H9 (cell line): ENCODE measurements around the gene ZNF10. TPM values are rescaled to one million over a fixed set of nuclear protein-coding genes. Genes with fewer than 3 reads are reported as not detected.

Experiments used
- DNase-seq: peaks from one replicate; pipeline ENCODE4 v3.0.0-alpha.2; 2017
- H2AFZ ChIP-seq: one replicate; pipeline ENCODE4 v1.6.1; 2013; ENCODE audit warnings: mild to moderate bottlenecking, low read length, control low read depth, moderate library complexity
- H2AK5ac ChIP-seq: 2 replicates; pipeline ENCODE4 v1.6.1; 2013; ENCODE audit warnings: low read length, control low read depth, mixed read lengths; ENCODE audit not compliant: insufficient read length
- H2BK120ac ChIP-seq: one replicate; pipeline ENCODE4 v1.6.1; 2013; ENCODE audit warnings: low read depth, mild to moderate bottlenecking, low read length, control low read depth, inconsistent platforms; ENCODE audit not compliant: poor library complexity, severe bottlenecking
- H2BK12ac ChIP-seq: 2 replicates; pipeline ENCODE4 v1.6.1; 2013; ENCODE audit warnings: low read length, control low read depth, mixed read lengths, low read depth; ENCODE audit not compliant: insufficient read length
- H2BK15ac ChIP-seq: 2 replicates; pipeline ENCODE4 v1.6.1; 2013; ENCODE audit warnings: low read depth, low read length, control low read depth
- H2BK20ac ChIP-seq: one replicate; pipeline ENCODE4 v1.6.1; 2013; ENCODE audit warnings: low read depth, mild to moderate bottlenecking, low read length, control low read depth, inconsistent platforms; ENCODE audit not compliant: poor library complexity, severe bottlenecking
- H2BK5ac ChIP-seq: 2 replicates; pipeline ENCODE4 v1.6.1; 2013; ENCODE audit warnings: low read length, control low read depth, mixed read lengths; ENCODE audit not compliant: insufficient read length
- H3K14ac ChIP-seq: 2 replicates; pipeline ENCODE4 v1.6.1; 2013; ENCODE audit warnings: low read length, control low read depth; ENCODE audit not compliant: insufficient read depth
- H3K18ac ChIP-seq: 2 replicates; pipeline ENCODE4 v1.6.1; 2013; ENCODE audit warnings: low read depth, mild to moderate bottlenecking, mixed read lengths, low read length, control low read depth; ENCODE audit not compliant: insufficient read length
- H3K23ac ChIP-seq: 2 replicates; pipeline ENCODE4 v1.6.1; 2013; ENCODE audit warnings: low read length, control low read depth, mixed read lengths, low read depth; ENCODE audit not compliant: insufficient read length
- H3K23me2 ChIP-seq: 2 replicates; pipeline ENCODE4 v1.6.1; 2013; ENCODE audit warnings: low read depth, mild to moderate bottlenecking, mixed read lengths, low read length, control low read depth; ENCODE audit not compliant: insufficient read length, poor library complexity, severe bottlenecking
- H3K27ac ChIP-seq: 2 replicates; pipeline ENCODE4 v1.5.1; 2013; ENCODE audit warnings: low read length, control low read depth, mixed read lengths, low read depth; ENCODE audit not compliant: insufficient read length
- H3K27me3 ChIP-seq: 2 replicates; pipeline ENCODE4 v1.6.1; 2013; ENCODE audit warnings: low read length, control low read depth, inconsistent platforms; ENCODE audit not compliant: insufficient read depth
- H3K4ac ChIP-seq: 2 replicates; pipeline ENCODE4 v1.6.1; 2013; ENCODE audit warnings: low read depth, mild to moderate bottlenecking, control low read depth, inconsistent platforms, low read length, moderate library complexity
- H3K4me1 ChIP-seq: 2 replicates; pipeline ENCODE4 v1.6.1; 2013; ENCODE audit warnings: low read length, control low read depth, inconsistent platforms; ENCODE audit not compliant: insufficient read depth
- H3K4me2 ChIP-seq: 2 replicates; pipeline ENCODE4 v1.6.1; 2013; ENCODE audit warnings: low read length, control low read depth, mixed read lengths; ENCODE audit not compliant: insufficient read length, insufficient read depth
- H3K56ac ChIP-seq: 2 replicates; pipeline ENCODE4 v1.6.1; 2013; ENCODE audit warnings: low read depth, mild to moderate bottlenecking, mixed read lengths, low read length, control low read depth; ENCODE audit not compliant: insufficient read length
- H3K79me1 ChIP-seq: 2 replicates; pipeline ENCODE4 v1.6.1; 2013; ENCODE audit warnings: low read depth, mild to moderate bottlenecking, moderate library complexity, low read length, control low read depth, inconsistent platforms; ENCODE audit not compliant: insufficient read depth, poor library complexity, severe bottlenecking
- H3K79me2 ChIP-seq: 2 replicates; pipeline ENCODE4 v1.6.1; 2013; ENCODE audit warnings: low read length, control low read depth, inconsistent platforms; ENCODE audit not compliant: insufficient read depth
- H3K9ac ChIP-seq: 2 replicates; pipeline ENCODE4 v1.6.1; 2013; ENCODE audit warnings: low read length, control low read depth, mixed read lengths; ENCODE audit not compliant: insufficient read length; ENCODE audit errors: extremely low read depth
- H3K9me3 ChIP-seq: one replicate; pipeline ENCODE4 v1.6.1; 2013; ENCODE audit warnings: low read depth, low read length, inconsistent platforms; ENCODE audit not compliant: control insufficient read depth
- H3T11ph ChIP-seq: one replicate; pipeline ENCODE4 v1.6.1; 2013; ENCODE audit warnings: mild to moderate bottlenecking, low read length, control low read depth, inconsistent platforms
- H4K20me1 ChIP-seq: one replicate; pipeline ENCODE4 v1.6.1; 2013; ENCODE audit not compliant: control insufficient read depth, insufficient read length, insufficient read depth
- H4K5ac ChIP-seq: 2 replicates; pipeline ENCODE4 v1.6.1; 2013; ENCODE audit warnings: low read depth, mild to moderate bottlenecking, mixed read lengths, low read length, control low read depth; ENCODE audit not compliant: insufficient read length
- H4K8ac ChIP-seq: replicated peaks from 2 replicates; pipeline ENCODE4 v1.6.1; 2013; ENCODE audit warnings: low read length, control low read depth, mixed read lengths, low read depth; ENCODE audit not compliant: insufficient read length
- H4K91ac ChIP-seq: 2 replicates; pipeline ENCODE4 v1.6.1; 2013; ENCODE audit warnings: low read depth, mild to moderate bottlenecking, moderate library complexity, mixed read lengths, low read length, control low read depth; ENCODE audit not compliant: insufficient read length
- H3K27ac Mint-ChIP-seq, 3 experiments: 2 replicates in 2 of 3; 3 replicates in 1 of 3; pipeline ENCODE4 v1.8.0; 2020 to 2021; ENCODE audit warnings: mixed read lengths in 3 of 3, mild to moderate bottlenecking in 1 of 3, moderate library complexity in 1 of 3
- H3K27me3 Mint-ChIP-seq: 2 replicates; pipeline ENCODE4 v1.8.0; 2021; ENCODE audit warnings: low read depth, mild to moderate bottlenecking, moderate library complexity, mixed read lengths
- H3K36me3 Mint-ChIP-seq, 3 experiments: 2 replicates in 2 of 3; 3 replicates in 1 of 3; pipeline ENCODE4 v1.8.0; 2020 to 2021; ENCODE audit warnings: low read depth in 3 of 3, mixed read lengths in 3 of 3; ENCODE audit not compliant: insufficient read depth in 1 of 3
- H3K4me1 Mint-ChIP-seq, 2 experiments: 2 replicates each; pipeline ENCODE4 v1.8.0; 2020; ENCODE audit warnings: mixed read lengths in 2 of 2
- H3K4me3 Mint-ChIP-seq, 2 experiments: 2 replicates in 1 of 2; 3 replicates in 1 of 2; pipeline ENCODE4 v1.8.0; 2020 to 2021; ENCODE audit warnings: mild to moderate bottlenecking in 2 of 2, mixed read lengths in 2 of 2, moderate library complexity in 1 of 2
- H3K9me3 Mint-ChIP-seq, 2 experiments: 2 replicates in 1 of 2; 3 replicates in 1 of 2; pipeline ENCODE4 v1.8.0; 2020; ENCODE audit warnings: mild to moderate bottlenecking in 2 of 2, mixed read lengths in 2 of 2, moderate library complexity in 1 of 2
- CTCF ChIP-seq: fragments of 200-600 bp; sonication (generic); conservative IDR thresholded peaks from 3 replicates; pipeline ENCODE4 v1.8.0; 2021; ENCODE audit warnings: antibody characterized with exemption, mild to moderate bottlenecking
- WGBS: extraction: QIAGEN DNeasy Blood & Tissue Kit; methylation state at CpG from one replicate; pipeline ENCODE4 v1.1.7; 2013; ENCODE audit warnings: missing lambda C conversion rate, low lambda C conversion rate, mixed read lengths; ENCODE audit not compliant: insufficient read length; ENCODE audit errors: extremely low coverage; 5-methylcytosine and 5-hydroxymethylcytosine counted together
- total RNA-seq: library from RNA; stranded (reverse); gene quantifications from 2 replicates; pipeline ENCODE4 v1.2.1, GENCODE V29; 2021

Gene ZNF10
- total RNA-seq, 1 experiment from 2014 or later: 15.3 TPM

- Histone ChIP-seq H3K23me2 (no peaks in the 10 kb centered on the region), H3K9ac (no peak overlapping the region), H2BK15ac (no peak overlapping the region), H3T11ph (no peak overlapping the region), H3K27ac (no peak overlapping the region), H2BK5ac (no peak overlapping the region), H2BK12ac (no peak overlapping the region), H3K79me1 (no peaks in the 10 kb centered on the region), H3K4me1 (no peaks in the 10 kb centered on the region), H2AFZ (no peak overlapping the region), H3K14ac (no peak overlapping the region), H3K23ac (no peak overlapping the region), H4K8ac (no peak overlapping the region), H3K4me2 (no peak overlapping the region), H4K5ac (no peak overlapping the region), H2AK5ac (no peak overlapping the region), H2BK120ac (no peak overlapping the region), H3K9me3 (peaks cover 47% of the 10 kb centered on the region), H4K91ac (no peak overlapping the region), H3K18ac (no peak overlapping the region), H3K79me2 (no peaks in the 10 kb centered on the region), H3K56ac (no peak overlapping the region), H2BK20ac (no peak overlapping the region), H3K4ac (no peak overlapping the region), H4K20me1 (no peaks in the 10 kb centered on the region), H3K27me3 (no peaks in the 10 kb centered on the region)
- H3K9me3 Mint-ChIP-seq: peaks cover 84 to 92% of the 10 kb centered on the region in 2 experiments
- H3K36me3 Mint-ChIP-seq: peaks cover 14 to 33% (median 15%) of the 10 kb centered on the region in 3 experiments; a peak in 6 of 7 replicates
- DNase-seq: no peak
- no peak for TF ChIP-seq CTCF
- H3K4me3 Mint-ChIP-seq: no peak overlapping the region
- H3K27ac Mint-ChIP-seq: no peak overlapping the region
- no peaks in the 10 kb centered on the region for H3K4me1 Mint-ChIP-seq
- no CpG with 5 or more reads among the region's 1 CpG for WGBS
- H3K27me3 Mint-ChIP-seq: peaks cover 2% of the 10 kb centered on the region; the same call in 1 of the 2 replicates
These were observed 44.5 kb downstream of the ZNF10 start for GRCh38 chr12:133174901-133175300.
